CD14-positive monocyte (primary cell): ENCODE measurements around the gene FREM2. TPM values are rescaled to one million over a fixed set of nuclear protein-coding genes. Genes with fewer than 3 reads are reported as not detected.

ENCODE experiments used
- DNase-seq, 3 donors: peaks; one replicate each; pipeline ENCODE4 v3.0.0-alpha.2; 2011 to 2022
- H2AFZ ChIP-seq: 2 replicates; pipeline ENCODE4 v1.6.0; 2012; ENCODE audit warnings: mild to moderate bottlenecking, low read depth, low read length, inconsistent platforms; ENCODE audit not compliant: insufficient read depth, poor library complexity, severe bottlenecking
- H3K27ac ChIP-seq, 2 donors: 1 replicate in 1 of 2; 2 replicates in 1 of 2; pipeline ENCODE4 v1.5.1; 2012 to 2013; ENCODE audit warnings: low read length in 2 of 2, control low read depth in 1 of 2, inconsistent platforms in 1 of 2, low read depth in 1 of 2, mild to moderate bottlenecking in 1 of 2
- H3K27me3 ChIP-seq, 2 donors: one replicate each; pipeline versions ENCODE4 v1.6.0 to v1.6.1; 2011 to 2013; ENCODE audit warnings: low read length in 2 of 2; ENCODE audit not compliant: control insufficient read depth in 2 of 2, insufficient read depth in 2 of 2
- H3K36me3 ChIP-seq, 2 donors: replicated peaks in 1 of 2; 1 replicate in 1 of 2; 2 replicates in 1 of 2; pipeline versions ENCODE4 v1.5.1 to v1.6.1; 2012 to 2013; ENCODE audit warnings: low read length in 2 of 2, control low read depth in 1 of 2, inconsistent platforms in 1 of 2, mild to moderate bottlenecking in 1 of 2; ENCODE audit not compliant: insufficient read depth in 2 of 2, control insufficient read depth in 1 of 2
- H3K4me1 ChIP-seq, 2 donors: 1 replicate in 1 of 2; 2 replicates in 1 of 2; pipeline versions ENCODE4 v1.5.1 to v1.6.1; 2012 to 2013; ENCODE audit warnings: low read length in 2 of 2, control low read depth in 1 of 2, inconsistent platforms in 1 of 2, mild to moderate bottlenecking in 1 of 2, moderate library complexity in 1 of 2; ENCODE audit not compliant: insufficient read depth in 2 of 2, control insufficient read depth in 1 of 2
- H3K4me2 ChIP-seq: replicated peaks from 2 replicates; pipeline ENCODE3; 2012; ENCODE audit warnings: low read length, moderate library complexity, mild to moderate bottlenecking; ENCODE audit not compliant: poor library complexity, severe bottlenecking; ENCODE audit errors: extremely low read depth
- H3K4me3 ChIP-seq, 3 experiments: fragments of 200-600 bp in 1 of 3; sonication (generic) in 1 of 3; replicated peaks in 1 of 3; 1 replicate in 2 of 3; 2 replicates in 1 of 3; pipeline ENCODE4 v1.5.1; 2011 to 2013; ENCODE audit warnings: low read length in 3 of 3, mild to moderate bottlenecking in 3 of 3, control low read depth in 2 of 3, low read depth in 2 of 3, inconsistent platforms in 1 of 3, moderate library complexity in 1 of 3
- H3K79me2 ChIP-seq: 2 replicates; pipeline ENCODE4 v1.6.0; 2012; ENCODE audit warnings: mild to moderate bottlenecking, control low read depth, inconsistent platforms, low read length, moderate library complexity; ENCODE audit not compliant: insufficient read depth
- H3K9ac ChIP-seq: 2 replicates; pipeline ENCODE4 v1.6.0; 2017; ENCODE audit warnings: low read length, mild to moderate bottlenecking; ENCODE audit not compliant: insufficient read depth, poor library complexity, severe bottlenecking
- H3K9me3 ChIP-seq, 2 donors: replicated peaks in 1 of 2; 1 replicate in 1 of 2; 2 replicates in 1 of 2; pipeline versions ENCODE4 v1.5.1 to v1.6.1; 2012 to 2013; ENCODE audit warnings: low read length in 2 of 2, control low read depth in 1 of 2; ENCODE audit not compliant: control insufficient read depth in 1 of 2, insufficient read depth in 1 of 2
- H4K20me1 ChIP-seq: 2 replicates; pipeline ENCODE4 v1.6.0; 2012; ENCODE audit warnings: mild to moderate bottlenecking, low read length, control low read depth, moderate library complexity; ENCODE audit not compliant: insufficient read depth
- H3K27ac Mint-ChIP-seq, 7 donors: one replicate each; pipeline ENCODE4 v1.8.0; 2020; ENCODE audit warnings: mild to moderate bottlenecking in 7 of 7, mixed read lengths in 7 of 7, moderate library complexity in 6 of 7, inconsistent platforms in 2 of 7
- H3K27me3 Mint-ChIP-seq, 3 donors: one replicate each; pipeline ENCODE4 v1.8.0; 2021 to 2022; ENCODE audit warnings: low read depth in 3 of 3, mild to moderate bottlenecking in 3 of 3, mixed read lengths in 3 of 3, moderate library complexity in 3 of 3, inconsistent platforms in 1 of 3
- H3K36me3 Mint-ChIP-seq, 2 donors: one replicate each; pipeline ENCODE4 v1.8.0; 2020; ENCODE audit warnings: mixed read lengths in 2 of 2, inconsistent platforms in 1 of 2, mild to moderate bottlenecking in 1 of 2
- H3K4me1 Mint-ChIP-seq: one replicate; pipeline ENCODE4 v1.8.0; 2020; ENCODE audit warnings: mild to moderate bottlenecking, mixed read lengths
- H3K4me3 Mint-ChIP-seq, 2 donors: one replicate each; pipeline ENCODE4 v1.8.0; 2020; ENCODE audit warnings: mild to moderate bottlenecking in 2 of 2, mixed read lengths in 2 of 2, moderate library complexity in 1 of 2
- H3K9me3 Mint-ChIP-seq, 7 donors: one replicate each; pipeline ENCODE4 v1.8.0; 2020 to 2022; ENCODE audit warnings: mixed read lengths in 7 of 7, mild to moderate bottlenecking in 6 of 7, moderate library complexity in 6 of 7, inconsistent platforms in 2 of 7
- CTCF ChIP-seq: fragments of 200-600 bp; IDR thresholded peaks from one replicate; pipeline ENCODE4 v1.8.0; 2022; ENCODE audit warnings: antibody characterized with exemption, mild to moderate bottlenecking
- WGBS: methylation state at CpG from one replicate; pipeline ENCODE4 v1.1.5; 2013; ENCODE audit warnings: missing lambda C conversion rate; ENCODE audit not compliant: insufficient coverage; 5-methylcytosine and 5-hydroxymethylcytosine counted together
- intact Hi-C, 2 donors: fragments of 100-400 bp; cut with micrococcal nuclease; formaldehyde crosslinking; loops; one replicate each; pipeline versions ENCODE4 v1.15.0 to v1.15.1; 2023
- polyA plus RNA-seq, 3 donors: library from polyadenylated mRNA; depleted of rRNA in 1 of 3; unstranded in 2 of 3; stranded (reverse) in 1 of 3; fragments of 300-500 nt in 2 of 3; fragments of >200 nt in 1 of 3; fragmentation: Illumina TruSeq in 2 of 3; gene quantifications; 1 replicate in 2 of 3; 2 replicates in 1 of 3; pipeline ENCODE4 v1.2.3, GENCODE V29; 2012 to 2021

Gene FREM2
- polyA plus RNA-seq, 3 donors: not detected

GRCh38 chr13:38898481-38898880 is 211.6 kb downstream of the FREM2 start:
- Histone ChIP-seq H3K9ac (no peak overlapping the region), H3K27me3 (no peaks in the 10 kb centered on the region), H3K36me3 (no peaks in the 10 kb centered on the region), H2AFZ (no peak overlapping the region), H3K9me3 (peaks cover 0 to 7% of the 10 kb centered on the region in 2 donors), H3K4me2 (no peak overlapping the region), H3K4me3 (no peak overlapping the region), H4K20me1 (no peaks in the 10 kb centered on the region), H3K4me1 (no peaks in the 10 kb centered on the region), H3K27ac (no peak overlapping the region), H3K79me2 (no peaks in the 10 kb centered on the region)
- no peak for DNase-seq
- no peaks in the 10 kb centered on the region for H3K27me3 Mint-ChIP-seq
- intact Hi-C loops: no loop called here
- no CpG with 5 or more reads among the region's 2 CpGs for WGBS
- no peaks in the 10 kb centered on the region for H3K4me1 Mint-ChIP-seq
- no peak overlapping the region for H3K27ac Mint-ChIP-seq
- no peak for TF ChIP-seq CTCF
- H3K4me3 Mint-ChIP-seq: no peak overlapping the region
- H3K9me3 Mint-ChIP-seq: peaks cover 0 to 11% (median 8%) of the 10 kb centered on the region in 7 donors
- no peaks in the 10 kb centered on the region for H3K36me3 Mint-ChIP-seq

- Histone ChIP-seq H3K9me3 (no peaks in the 10 kb centered on the region), H4K20me1 (no peaks in the 10 kb centered on the region), H3K4me1 (no peaks in the 10 kb centered on the region), H3K27me3 (no peaks in the 10 kb centered on the region), H3K79me2 (no peaks in the 10 kb centered on the region), H3K9ac (no peak overlapping the region), H3K4me3 (no peak overlapping the region), H3K36me3 (no peaks in the 10 kb centered on the region), H2AFZ (no peak overlapping the region), H3K4me2 (no peak overlapping the region), H3K27ac (no peak overlapping the region)
- 80% methylated on average over 1 of the region's 4 CpGs for WGBS
- no peaks in the 10 kb centered on the region for H3K4me1 Mint-ChIP-seq
- no peak for DNase-seq
- no peak overlapping the region for H3K4me3 Mint-ChIP-seq
- no peak for TF ChIP-seq CTCF
- intact Hi-C loops: no loop called here
- H3K9me3 Mint-ChIP-seq: peaks cover 0 to 10% (median 4%) of the 10 kb centered on the region in 7 donors
- no peaks in the 10 kb centered on the region for H3K36me3 Mint-ChIP-seq
- H3K27ac Mint-ChIP-seq: no peak overlapping the region
- no peaks in the 10 kb centered on the region for H3K27me3 Mint-ChIP-seq
Measured at GRCh38 chr13:38899571-38899970, 212.7 kb downstream of the FREM2 start.
